ELR (cell line): ENCODE measurements around the gene RAP1GAP2.
"Not testable (repeated sequence)": the region's sequence is repeated elsewhere in the genome, so short reads cannot be mapped to it uniquely, and the experiment has no call there.

Experiments used
- DNase-seq: peaks from one replicate; pipeline ENCODE4 v3.0.0-alpha.2; 2015; ENCODE audit warnings: low read depth

The RAP1GAP2 gene

GRCh38 chr17:2885733-2886132 lies 89.5 kb downstream of the RAP1GAP2 start:
- no peak for DNase-seq

GRCh38 chr17:2888326-2888725 lies 92.1 kb downstream of the RAP1GAP2 start:
- no peak for DNase-seq

DNA sequence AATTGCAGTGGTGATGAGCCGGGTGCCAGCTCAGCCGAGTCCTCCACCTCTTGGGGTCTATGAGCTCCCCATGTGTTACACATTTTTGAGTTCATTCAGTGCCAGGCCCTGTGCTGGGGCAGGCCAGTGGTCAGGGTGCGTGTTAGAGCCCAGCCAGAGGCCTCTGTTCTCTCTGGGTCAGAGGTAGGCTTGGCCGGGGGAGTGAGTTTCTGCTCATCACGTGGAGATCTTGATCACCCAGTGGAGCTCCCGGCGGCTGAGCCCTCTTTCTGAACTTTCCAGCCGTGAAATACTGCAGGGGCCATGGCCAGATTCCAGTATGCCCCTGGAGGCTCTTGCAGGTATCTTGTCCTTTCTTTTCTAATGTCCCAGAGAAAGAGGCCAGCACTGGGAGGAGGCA lies 93.0 kb downstream of the RAP1GAP2 start:
- no peak for DNase-seq

- not testable (repeated sequence) for DNase-seq
Observed at GRCh38 chr17:2890778-2891177, 94.5 kb downstream of the RAP1GAP2 start.

- peak; percentile 73 for DNase-seq
Observed at GRCh38 chr17:2892305-2892971, 96.2 kb downstream of the RAP1GAP2 start.

- no peak for DNase-seq
Observed at GRCh38 chr17:2893422-2893914, 97.2 kb downstream of the RAP1GAP2 start.

DNA sequence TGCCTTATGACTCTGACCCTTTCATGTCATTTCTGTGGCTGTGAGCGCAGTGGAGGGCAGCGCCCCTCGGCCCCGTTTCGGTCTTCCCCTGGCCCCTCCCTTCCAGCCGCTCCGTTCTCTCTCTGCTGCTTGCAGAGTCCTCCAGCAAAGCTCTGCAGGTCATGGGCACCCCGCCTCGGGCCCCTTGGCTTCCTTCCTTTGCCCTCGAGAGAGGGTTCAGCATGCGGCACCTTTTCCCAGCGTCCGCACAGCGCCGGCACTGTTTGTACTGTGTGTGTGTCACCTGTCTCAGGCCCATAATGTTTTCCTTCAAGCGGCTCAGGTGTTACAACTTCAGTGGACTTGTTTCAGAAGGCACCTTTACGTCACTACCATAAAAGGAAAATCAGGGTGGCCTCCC lies 98.5 kb downstream of the RAP1GAP2 start:
- no peak for DNase-seq

DNA sequence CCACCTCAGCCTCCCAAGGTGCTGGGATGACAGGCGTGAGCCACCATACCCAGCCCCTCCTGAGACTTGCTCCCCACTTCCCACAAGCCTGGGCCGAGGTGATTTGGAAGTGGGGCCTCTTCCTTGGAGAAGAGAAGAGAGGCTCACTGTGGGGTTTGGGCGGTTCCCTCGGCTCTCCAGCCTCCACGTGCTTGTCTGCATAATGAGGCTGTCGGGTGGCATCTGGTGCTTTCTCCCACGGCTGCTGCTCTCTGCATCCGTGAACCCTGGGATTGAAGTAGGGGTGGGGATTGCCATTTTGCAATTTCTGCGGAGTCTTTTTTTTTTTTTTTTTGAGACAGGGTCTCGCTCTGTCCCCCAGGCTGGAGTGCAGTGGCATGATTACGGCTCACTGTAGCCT lies 101.4 kb downstream of the RAP1GAP2 start:
- no peak for DNase-seq

GRCh38 chr17:2898255-2898926 lies 102.2 kb downstream of the RAP1GAP2 start:
- DNase-seq: no peak

DNA sequence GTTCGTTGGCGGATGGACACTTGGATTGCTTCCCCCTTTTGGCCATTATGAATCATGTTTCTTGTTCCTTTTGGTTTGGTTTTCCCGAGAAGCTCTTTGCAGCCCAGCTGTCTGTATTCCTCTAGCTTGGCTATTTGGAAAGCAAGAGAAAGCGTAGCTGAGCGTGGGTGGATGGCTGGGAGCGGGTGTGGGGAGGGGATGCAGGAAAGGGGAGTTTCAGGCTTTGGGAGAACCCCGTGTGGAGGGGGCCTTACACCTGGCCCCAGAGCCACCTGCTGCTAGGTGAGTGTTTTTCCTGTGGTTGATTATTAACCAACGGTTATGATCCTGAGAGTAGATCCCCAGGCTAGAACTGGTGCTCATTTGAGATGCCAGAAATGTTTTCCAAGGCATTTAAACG lies 103.7 kb downstream of the RAP1GAP2 start:
- no peak for DNase-seq

DNA sequence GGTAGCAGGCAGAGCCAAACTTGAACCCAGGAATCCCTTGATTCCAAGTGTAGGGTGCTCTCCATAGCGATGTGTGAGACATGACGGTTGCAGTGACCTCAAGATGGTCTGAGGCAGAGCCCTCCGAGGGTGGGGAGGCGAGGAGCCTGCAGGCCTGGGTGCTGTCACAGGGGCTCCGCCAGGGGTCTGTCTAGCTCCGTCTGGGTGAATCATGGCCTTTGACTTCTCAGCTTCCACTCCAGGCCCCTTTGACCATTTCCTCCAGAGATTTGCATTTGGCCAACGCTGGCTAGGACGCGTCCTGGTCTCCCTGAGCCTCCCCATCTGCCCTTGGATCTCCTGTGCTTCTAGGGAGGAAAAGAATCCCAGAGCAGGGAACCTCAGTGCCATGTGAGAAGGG lies 104.6 kb downstream of the RAP1GAP2 start:
- no peak for DNase-seq

DNA sequence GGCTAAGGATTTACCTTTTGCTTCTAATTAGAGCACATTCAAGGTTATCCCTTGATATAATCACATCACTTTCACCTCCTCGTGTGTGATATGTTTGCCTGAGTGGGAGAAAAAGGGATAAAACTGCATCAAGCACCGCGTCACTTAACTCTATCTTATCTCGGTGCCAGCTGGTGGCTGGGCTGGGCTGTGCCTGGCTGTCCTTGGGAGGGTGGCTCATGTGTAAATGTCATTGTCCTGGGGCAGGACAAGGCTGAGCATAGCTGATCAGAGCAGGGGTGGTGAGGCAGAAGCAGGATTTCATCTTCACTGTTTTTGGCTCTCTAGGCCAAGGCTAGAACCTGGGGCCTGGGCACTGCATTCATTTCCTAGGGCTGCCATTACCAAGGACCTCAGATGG lies 105.3 kb downstream of the RAP1GAP2 start:
- no peak for DNase-seq

GRCh38 chr17:2902546-2902945 lies 106.3 kb downstream of the RAP1GAP2 start:
- no peak for DNase-seq

DNA sequence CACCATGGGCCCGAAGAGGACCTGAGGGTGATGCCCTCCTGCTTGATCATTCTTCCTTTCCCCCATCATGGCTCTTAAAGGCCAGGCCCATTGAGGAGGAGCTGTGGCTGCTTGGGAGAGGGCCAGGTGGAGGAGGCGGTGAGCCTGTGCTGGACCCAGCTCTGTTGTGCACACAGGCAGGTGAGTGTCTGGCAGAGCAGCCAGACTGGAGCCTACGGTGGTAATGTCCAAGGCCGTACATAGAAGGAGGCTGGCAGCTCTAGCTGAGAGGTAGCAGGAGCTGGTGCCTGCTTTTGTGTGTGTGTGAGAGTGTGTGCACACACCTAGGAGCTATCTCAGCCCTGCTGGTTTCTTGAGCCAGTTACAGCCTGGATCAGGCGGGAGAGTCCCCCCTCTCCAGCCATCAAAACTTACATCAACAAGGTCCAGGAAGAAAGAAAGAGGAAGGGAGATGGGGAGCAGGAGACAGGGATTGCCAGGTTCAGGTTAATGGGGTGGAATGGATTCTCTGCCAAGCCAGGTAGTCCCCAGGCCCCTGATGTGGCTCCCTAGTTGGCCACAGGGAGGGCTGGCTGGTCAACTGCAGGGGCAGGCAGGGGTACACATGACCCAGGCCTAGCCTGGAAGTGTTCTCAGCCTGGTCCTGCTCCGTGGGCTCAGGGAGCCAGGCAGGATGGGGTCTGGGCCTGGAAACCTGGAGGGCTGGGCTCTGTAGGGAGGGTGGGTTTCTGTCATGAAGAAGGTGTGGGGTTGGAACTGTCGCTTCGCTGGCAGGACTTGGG lies 107.1 kb downstream of the RAP1GAP2 start:
- no peak for DNase-seq

DNA sequence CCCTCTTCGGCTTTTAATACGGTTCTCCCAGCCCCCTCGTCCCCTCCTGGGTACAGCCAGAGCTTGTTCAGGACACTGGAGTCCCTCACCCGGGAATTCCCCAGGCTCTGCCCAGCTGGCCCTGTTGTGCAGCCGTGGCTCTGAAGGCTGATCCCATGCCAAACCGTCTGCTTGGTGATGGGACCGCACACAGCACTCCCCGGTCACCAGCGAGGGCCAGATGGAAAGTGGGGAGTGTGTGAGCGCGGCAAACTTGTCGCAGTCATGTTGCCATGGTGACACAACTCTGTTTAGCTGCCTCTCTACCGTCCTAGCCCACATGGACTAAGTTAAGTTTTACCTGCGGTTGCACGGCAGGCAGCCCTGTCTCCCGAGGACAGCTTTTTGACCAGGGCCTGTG lies 107.9 kb downstream of the RAP1GAP2 start:
- no peak for DNase-seq

DNA sequence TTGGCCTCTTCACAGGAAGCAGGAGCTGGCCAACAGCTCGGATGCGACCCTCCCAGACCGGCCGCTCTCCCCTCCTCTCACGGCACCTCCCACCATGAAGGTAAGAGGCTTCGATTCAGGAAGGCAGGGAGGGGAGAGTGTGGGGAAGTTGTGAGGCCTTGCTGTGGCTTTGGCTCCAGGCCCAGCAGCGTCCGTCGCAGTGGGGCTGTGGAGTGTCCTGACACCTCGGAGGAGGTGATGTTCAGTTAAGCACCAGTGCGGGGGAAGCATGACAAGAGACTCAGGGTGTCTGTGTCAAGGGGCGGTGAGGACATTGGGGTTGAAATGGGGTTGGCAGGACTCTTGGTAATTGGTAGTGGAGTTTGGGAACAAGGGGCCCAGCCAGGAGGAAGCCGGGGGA lies 109.0 kb downstream of the RAP1GAP2 start:
- no peak for DNase-seq

- DNase-seq: no peak
Observed at GRCh38 chr17:2905696-2906501, 109.7 kb downstream of the RAP1GAP2 start.

DNA sequence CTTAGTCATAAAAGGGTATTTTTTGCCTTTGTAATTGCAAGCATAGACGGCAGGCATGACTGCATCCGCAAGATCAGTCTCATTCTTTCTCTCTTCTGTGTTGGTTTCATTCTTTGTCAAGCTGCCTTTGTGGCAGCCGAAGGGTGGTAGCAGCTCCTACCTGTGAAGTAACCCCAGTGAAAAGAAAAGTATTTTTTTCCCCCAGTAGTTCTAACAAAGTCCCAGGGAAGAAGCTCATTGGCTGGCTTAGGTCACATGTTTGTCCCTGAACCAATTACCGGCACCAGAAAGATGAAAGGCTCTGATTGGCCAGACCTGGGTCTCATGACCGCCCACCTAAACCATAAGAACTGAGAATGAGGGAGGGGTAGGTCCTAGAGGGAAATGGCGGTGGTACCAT lies 110.7 kb downstream of the RAP1GAP2 start:
- DNase-seq: no peak

- DNase-seq: no peak
Observed at GRCh38 chr17:2909175-2909845, 113.1 kb downstream of the RAP1GAP2 start.

- DNase-seq: no peak
Observed at GRCh38 chr17:2909846-2910234, 113.6 kb downstream of the RAP1GAP2 start.

GRCh38 chr17:2911035-2911754 lies 115.0 kb downstream of the RAP1GAP2 start:
- DNase-seq: no peak
